ENCODE results near the gene NDUFB5. TPM values are rescaled to one million over a fixed set of nuclear protein-coding genes. Genes with fewer than 3 reads are reported as not detected.

The NDUFB5 gene
- total RNA-seq, 2 experiments from 2014 or later: 106 to 111 TPM

Other genes starting within 250 kb of the NDUFB5 start
- 1 to 10 TPM; 2.9 to 4.0 TPM for gene GNB4, start 153.3 kb upstream of the NDUFB5 start, total RNA-seq
- 10 to 100 TPM; 94.2 to 95.7 TPM for gene ACTL6A, start 41.9 kb upstream of the NDUFB5 start, total RNA-seq
- gene MRPL47, start 156 bp upstream of the NDUFB5 start, total RNA-seq: 10 to 100 TPM; 69.4 to 70.4 TPM
- gene USP13, start 48.2 kb downstream of the NDUFB5 start, total RNA-seq: 10 to 100 TPM; 11.6 to 11.9 TPM

Measured in activated naive CD8-positive, alpha-beta T cell treated with anti-CD3 and anti-CD28 coated beads for 36 hours (primary cell).